Hepatocyte (in vitro differentiated cells): ENCODE data around the gene TTYH2. TPM values are rescaled to one million over a fixed set of nuclear protein-coding genes. Genes with fewer than 3 reads are reported as not detected.

Experiments used
- DNase-seq: peaks from one replicate; pipeline ENCODE4 v3.0.0-alpha.2; 2016; ENCODE audit warnings: low spot score
- H2AFZ ChIP-seq: fragments of 200-600 bp; sonication (generic); 2 replicates; pipeline ENCODE4 v1.6.0; 2016; ENCODE audit warnings: antibody characterized with exemption, mild to moderate bottlenecking
- H3K27ac ChIP-seq: fragments of 200-600 bp; sonication (generic); 2 replicates; pipeline ENCODE4 v1.5.1; 2016; ENCODE audit warnings: mild to moderate bottlenecking
- H3K27me3 ChIP-seq: fragments of 200-600 bp; sonication (generic); 2 replicates; pipeline ENCODE4 v1.6.1; 2016
- H3K36me3 ChIP-seq: fragments of 200-600 bp; sonication (generic); replicated peaks from 2 replicates; pipeline ENCODE4 v1.5.1; 2016; ENCODE audit warnings: low read depth; ENCODE audit not compliant: insufficient read depth
- H3K4me1 ChIP-seq: fragments of 200-600 bp; sonication (generic); 2 replicates; pipeline ENCODE4 v1.5.1; 2016; ENCODE audit warnings: mild to moderate bottlenecking, moderate library complexity; ENCODE audit not compliant: insufficient read depth
- H3K4me2 ChIP-seq: fragments of 200-600 bp; sonication (generic); 2 replicates; pipeline ENCODE4 v1.6.0; 2016
- H3K4me3 ChIP-seq: fragments of 200-600 bp; sonication (generic); 2 replicates; pipeline ENCODE4 v1.5.1; 2016; ENCODE audit warnings: mild to moderate bottlenecking
- H3K79me2 ChIP-seq: fragments of 200-600 bp; sonication (generic); 2 replicates; pipeline ENCODE4 v1.6.0; 2017; ENCODE audit warnings: mild to moderate bottlenecking
- H3K9me2 ChIP-seq: fragments of 200-600 bp; sonication (generic); replicated peaks from 2 replicates; pipeline ENCODE4 v1.6.0; 2017; ENCODE audit warnings: mild to moderate bottlenecking; ENCODE audit not compliant: insufficient read depth
- H3K9me3 ChIP-seq: fragments of 200-600 bp; sonication (generic); 2 replicates; pipeline ENCODE4 v1.5.1; 2016; ENCODE audit warnings: low read depth, mild to moderate bottlenecking
- H4K20me1 ChIP-seq: fragments of 200-600 bp; sonication (generic); 2 replicates; pipeline ENCODE4 v1.6.0; 2016; ENCODE audit warnings: mild to moderate bottlenecking; ENCODE audit not compliant: insufficient read depth, poor library complexity, severe bottlenecking
- CTCF ChIP-seq: fragments of 200-600 bp; sonication (generic); IDR thresholded peaks from 2 replicates; pipeline ENCODE4 v1.5.1; 2016; ENCODE audit warnings: antibody characterized with exemption, mild to moderate bottlenecking; ENCODE audit not compliant: poor library complexity
- EZH2 ChIP-seq: fragments of 200-600 bp; sonication (generic); IDR thresholded peaks from 2 replicates; pipeline ENCODE4 v1.6.1; 2016; ENCODE audit warnings: antibody characterized with exemption, mild to moderate bottlenecking, borderline replicate concordance
- EZH2phosphoT487 ChIP-seq: fragments of 200-600 bp; sonication (generic); IDR thresholded peaks from one replicate; pipeline ENCODE4 v1.6.1; 2018; ENCODE audit warnings: antibody characterized with exemption, mild to moderate bottlenecking, low read depth, moderate library complexity; ENCODE audit not compliant: unreplicated experiment, severe bottlenecking
- WGBS: methylation state at CpG from one replicate; pipeline ENCODE4 v1.1.6; 2016; ENCODE audit warnings: low lambda C conversion rate; ENCODE audit errors: missing lambda C conversion rate; 5-methylcytosine and 5-hydroxymethylcytosine counted together
- polyA plus RNA-seq: library from polyadenylated mRNA; unstranded; fragments of >200 nt; fragmentation: Nextera tagmentation; extraction: Ambion mirVana; gene quantifications from 2 replicates; pipeline ENCODE4 v1.2.1, GENCODE V29; 2016
- total RNA-seq: library from RNA; depleted of rRNA; stranded (reverse); fragments of >200 nt; gene quantifications from 2 replicates; pipeline ENCODE4 v1.2.3, GENCODE V29; 2014

TTYH2 gene, protein sequence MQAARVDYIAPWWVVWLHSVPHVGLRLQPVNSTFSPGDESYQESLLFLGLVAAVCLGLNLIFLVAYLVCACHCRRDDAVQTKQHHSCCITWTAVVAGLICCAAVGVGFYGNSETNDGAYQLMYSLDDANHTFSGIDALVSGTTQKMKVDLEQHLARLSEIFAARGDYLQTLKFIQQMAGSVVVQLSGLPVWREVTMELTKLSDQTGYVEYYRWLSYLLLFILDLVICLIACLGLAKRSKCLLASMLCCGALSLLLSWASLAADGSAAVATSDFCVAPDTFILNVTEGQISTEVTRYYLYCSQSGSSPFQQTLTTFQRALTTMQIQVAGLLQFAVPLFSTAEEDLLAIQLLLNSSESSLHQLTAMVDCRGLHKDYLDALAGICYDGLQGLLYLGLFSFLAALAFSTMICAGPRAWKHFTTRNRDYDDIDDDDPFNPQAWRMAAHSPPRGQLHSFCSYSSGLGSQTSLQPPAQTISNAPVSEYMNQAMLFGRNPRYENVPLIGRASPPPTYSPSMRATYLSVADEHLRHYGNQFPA
- total RNA-seq (7.1 and 7.4 TPM in 2 replicates), polyA plus RNA-seq (4.5 and 7.8 TPM in 2 replicates)

DNA sequence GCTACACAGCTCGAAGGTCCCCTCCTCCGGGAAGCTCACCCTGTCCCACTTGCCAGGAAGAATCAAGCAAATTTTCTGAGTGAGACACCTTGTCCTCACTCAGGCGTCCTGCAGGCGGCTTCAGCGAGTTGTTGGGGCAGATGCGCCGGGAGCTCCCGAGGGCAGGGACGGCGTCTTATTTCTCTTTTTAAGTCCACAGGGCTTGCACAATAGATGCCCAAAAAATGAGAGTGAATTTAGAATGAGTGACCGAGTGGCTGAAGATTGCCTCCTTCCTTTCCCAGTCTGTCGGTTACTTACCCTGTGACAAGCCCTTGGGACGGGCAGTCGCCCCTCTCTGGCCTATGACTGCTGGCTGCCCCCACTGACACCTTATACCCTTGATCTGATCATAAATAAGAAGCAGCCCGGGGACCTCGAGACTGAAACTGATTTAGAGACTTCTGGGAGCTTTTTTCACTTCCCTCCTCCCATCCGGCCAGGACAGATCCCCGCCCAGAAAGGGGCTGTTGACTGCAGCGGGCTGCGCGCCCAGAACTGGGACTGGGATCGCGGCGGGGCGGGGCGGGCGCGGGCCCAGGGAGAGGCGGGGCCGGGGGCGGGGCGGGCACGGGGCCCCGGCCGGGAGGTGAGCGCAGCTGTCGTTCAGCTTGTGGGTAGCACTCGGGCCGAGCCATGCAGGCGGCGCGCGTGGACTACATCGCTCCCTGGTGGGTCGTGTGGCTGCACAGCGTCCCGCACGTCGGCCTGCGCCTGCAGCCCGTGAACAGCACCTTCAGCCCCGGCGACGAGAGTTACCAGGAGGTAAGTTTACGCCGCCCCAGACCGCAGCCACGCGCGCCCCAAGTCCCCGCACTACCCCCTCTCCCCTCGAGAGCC, at the start of gene TTYH2:
TSS of gene TTYH2 (plus strand) at position 659 of the 879 bp plus-strand sequence. CDS start at position 676, 17 bp downstream.
- TF ChIP-seq EZH2 (no peak), CTCF (peak; percentile 36), EZH2phosphoT487 (no peak)
- no peaks in the 10 kb centered on the region for H3K9me2 ChIP-seq
- H2AFZ ChIP-seq: peak within 1 kb of the TSS; percentile 86
- H4K20me1 ChIP-seq: peaks cover 30% of the 10 kb centered on the region
- H3K4me2 ChIP-seq: peak within 1 kb of the TSS; percentile 86
- H3K9me3 ChIP-seq: no peaks in the 10 kb centered on the region
- 2% methylated on average over 27 of the region's 62 CpGs for WGBS
- peaks cover 6% of the 10 kb centered on the region for H3K79me2 ChIP-seq
- H3K27ac ChIP-seq: peak within 1 kb of the TSS; percentile 41
- DNase-seq: peak; percentile 95
- H3K36me3 ChIP-seq: no peaks in the 10 kb centered on the region
- peaks cover 38% of the 10 kb centered on the region for H3K4me1 ChIP-seq
- H3K4me3 ChIP-seq: peak within 1 kb of the TSS; percentile 56
- no peaks in the 10 kb centered on the region for H3K27me3 ChIP-seq

- Histone ChIP-seq H3K36me3 (no peaks in the 10 kb centered on the region), H4K20me1 (no peaks in the 10 kb centered on the region), H2AFZ (no peak overlapping the region), H3K79me2 (no peaks in the 10 kb centered on the region), H3K27me3 (no peaks in the 10 kb centered on the region), H3K4me3 (no peak overlapping the region), H3K4me2 (no peak overlapping the region), H3K4me1 (no peaks in the 10 kb centered on the region), H3K9me3 (no peaks in the 10 kb centered on the region), H3K9me2 (no peaks in the 10 kb centered on the region), H3K27ac (no peak overlapping the region)
- no peak for DNase-seq
- TF ChIP-seq EZH2phosphoT487 (no peak), CTCF (no peak)
- 95% methylated on average over 7 of the region's 7 CpGs for WGBS
These were observed 49.5 kb upstream of the TTYH2 start for GRCh38 chr17:74163836-74164235.

GRCh38 chr17:74164446-74165045, 48.8 kb upstream of the TTYH2 start:
- Histone ChIP-seq H3K9me2 (no peaks in the 10 kb centered on the region), H3K79me2 (no peaks in the 10 kb centered on the region), H3K36me3 (no peaks in the 10 kb centered on the region), H4K20me1 (no peaks in the 10 kb centered on the region), H3K4me2 (no peak overlapping the region), H3K27me3 (no peaks in the 10 kb centered on the region), H3K4me1 (no peaks in the 10 kb centered on the region), H3K4me3 (no peak overlapping the region), H2AFZ (no peak overlapping the region), H3K9me3 (no peaks in the 10 kb centered on the region), H3K27ac (no peak overlapping the region)
- 89% methylated on average over 9 of the region's 9 CpGs for WGBS
- DNase-seq: no peak
- TF ChIP-seq EZH2phosphoT487: no peak
- no peak for TF ChIP-seq CTCF
- TF ChIP-seq EZH2: no peak
